GM18870 (cell line): ENCODE measurements around the gene MRNIP.

Experiments
- ATAC-seq: cut with Tn5 transposase; IDR thresholded peaks from one replicate; pipeline ENCODE4 v1.9.1; 2021; ENCODE audit warnings: moderate library complexity; ENCODE audit not compliant: unreplicated experiment

MRNIP gene

DNA sequence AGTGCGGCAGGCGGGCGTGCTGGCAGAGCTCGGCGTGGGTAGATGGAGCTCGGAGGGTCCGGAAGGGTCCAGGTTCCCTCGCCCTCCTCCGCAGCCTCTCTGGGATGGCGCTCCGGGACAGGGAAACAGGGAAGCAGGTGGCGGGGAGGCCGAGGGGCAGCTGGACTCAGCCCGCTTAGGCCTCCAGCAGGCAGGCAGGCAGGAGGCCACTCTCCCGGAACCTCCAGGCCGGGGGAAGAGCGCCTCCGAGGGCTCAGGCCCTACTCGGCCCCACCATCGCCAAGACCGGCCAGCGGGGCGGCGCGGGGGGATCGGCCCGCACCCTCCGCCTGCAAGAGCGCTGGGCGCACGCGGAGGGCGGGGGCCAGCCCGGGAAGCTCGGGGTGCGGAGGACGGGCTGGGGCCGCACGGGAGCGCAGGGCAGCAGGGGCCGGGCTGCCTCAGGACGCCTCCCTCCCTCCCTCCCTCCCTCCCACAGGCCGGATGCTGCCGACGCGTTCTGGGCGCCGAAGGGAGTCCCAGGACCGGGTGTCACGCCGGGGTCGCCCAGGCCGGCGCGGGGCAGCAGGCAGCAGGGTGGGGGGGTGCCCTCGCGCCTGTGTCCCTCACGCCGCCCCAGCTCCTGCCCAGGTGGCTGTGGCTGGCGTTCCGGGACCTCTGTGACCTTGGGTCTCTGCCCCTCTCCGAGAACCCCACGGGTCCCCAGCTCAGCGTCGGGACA lies 52.9 kb downstream of the MRNIP start:
- no peak for ATAC-seq

DNA sequence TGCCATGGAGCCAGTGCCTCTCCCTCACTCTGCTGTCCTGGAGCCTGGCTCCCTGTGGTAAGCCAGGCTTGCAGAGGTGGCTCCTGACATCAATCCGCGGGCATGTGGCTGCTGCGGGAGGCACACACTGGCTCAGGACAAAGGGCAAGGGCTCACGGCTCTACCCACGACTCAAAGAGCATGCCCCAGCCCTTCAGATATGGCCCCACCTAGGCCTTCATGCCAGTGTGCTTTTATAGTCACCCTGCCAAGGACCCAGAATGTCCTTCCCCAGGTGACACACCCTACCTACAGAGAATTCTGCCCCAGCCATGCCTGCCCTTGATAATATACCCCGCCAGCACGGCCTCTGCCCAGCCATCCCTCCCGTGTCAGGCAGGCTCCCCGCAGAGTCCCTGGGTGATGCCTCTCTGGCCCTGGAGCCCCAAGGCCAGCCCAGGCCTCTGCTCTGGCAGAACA lies 53.5 kb downstream of the MRNIP start:
- no peak for ATAC-seq

DNA sequence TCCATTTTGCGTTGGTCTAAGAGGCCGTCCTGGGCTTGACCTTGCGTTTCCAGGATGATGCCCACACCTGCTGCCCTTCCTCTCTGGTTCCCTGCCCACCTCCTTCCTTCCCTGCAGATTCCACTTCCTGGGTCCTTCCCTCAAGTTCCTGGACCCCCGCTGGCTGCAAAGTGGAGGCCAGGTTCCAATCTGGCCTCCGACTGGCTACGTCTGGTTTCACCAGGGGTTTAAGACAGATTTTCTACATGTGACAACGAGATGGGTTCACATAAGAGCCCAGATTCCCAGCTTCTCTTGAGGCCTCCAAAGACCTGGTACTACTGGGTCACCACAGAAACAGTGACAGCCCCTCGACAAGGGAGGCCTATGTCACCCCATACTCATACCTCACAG lies 54.1 kb downstream of the MRNIP start:
- no peak for ATAC-seq

DNA sequence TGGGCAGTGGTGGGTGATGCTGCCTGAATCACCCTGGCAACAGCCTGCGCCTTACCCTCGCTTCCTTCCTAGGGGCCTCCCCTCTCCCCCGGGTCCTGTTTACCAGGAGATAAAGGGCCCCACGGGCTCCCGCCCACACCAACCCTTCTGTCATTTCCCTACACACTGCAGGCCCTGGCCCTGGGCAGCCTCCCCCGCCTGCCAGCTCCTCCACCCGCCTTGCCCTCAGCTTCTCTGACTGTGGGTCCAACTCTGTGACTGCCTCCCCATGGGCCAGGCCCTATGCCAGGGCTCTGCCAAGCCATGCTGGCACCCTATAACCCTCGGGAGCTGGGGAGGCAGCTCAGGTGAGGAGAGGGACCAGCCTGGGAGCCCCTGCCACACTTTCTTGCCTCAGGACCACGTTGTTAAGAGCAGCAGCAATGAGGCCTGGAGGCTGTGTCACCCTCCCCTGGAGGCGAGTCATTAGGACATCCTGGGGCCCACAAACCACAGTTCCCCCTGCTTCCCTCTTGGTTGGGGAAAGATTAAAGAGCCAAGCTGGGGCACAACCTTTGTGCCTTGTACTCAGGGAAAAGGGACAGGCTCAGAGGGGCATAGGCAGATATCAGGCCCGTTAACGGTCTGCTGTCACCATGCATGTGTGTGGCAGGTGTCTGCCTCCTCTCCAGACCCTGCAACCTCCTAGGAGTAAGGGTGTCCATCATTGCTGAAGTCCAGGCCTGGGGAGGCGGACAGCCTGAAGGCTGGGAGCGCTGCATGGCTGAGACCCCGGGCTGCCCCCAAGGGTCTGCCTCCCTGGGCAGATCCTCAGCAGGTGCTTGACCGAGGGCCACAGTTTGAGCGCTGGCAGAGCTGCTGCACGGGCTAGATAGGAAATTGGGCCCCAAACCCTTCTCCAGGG lies 54.7 kb downstream of the MRNIP start:
- ATAC-seq: no peak

DNA sequence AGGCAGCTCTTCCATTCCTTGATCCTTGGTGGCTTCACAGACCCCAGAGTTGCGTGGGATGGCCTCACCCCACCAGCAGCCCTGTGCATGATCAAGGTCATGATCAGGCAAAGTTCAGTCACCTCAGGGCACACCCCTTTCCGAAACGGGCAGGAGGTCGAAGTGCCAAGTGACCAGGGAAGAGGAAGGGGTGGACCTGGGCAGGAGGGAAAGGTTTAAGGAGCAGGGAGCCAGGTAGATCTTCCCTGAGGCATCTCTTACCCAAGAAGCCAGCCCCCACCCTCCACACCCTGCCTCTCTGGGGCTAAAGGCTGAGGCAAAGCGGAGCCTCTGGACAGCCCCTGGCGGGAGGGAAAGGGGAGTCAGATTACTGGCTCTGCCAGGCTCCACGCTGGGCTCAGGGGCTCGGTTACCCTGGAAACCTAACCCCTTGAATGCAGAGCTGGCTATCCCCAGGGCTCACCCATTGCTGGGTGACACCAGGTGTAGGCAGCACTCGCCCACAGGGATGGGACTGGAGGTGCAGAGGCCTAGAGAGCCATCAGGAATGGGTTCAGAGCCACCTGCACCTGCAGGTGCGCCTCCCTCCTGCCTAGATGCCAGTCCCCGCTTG lies 55.6 kb downstream of the MRNIP start:
- no peak for ATAC-seq

DNA sequence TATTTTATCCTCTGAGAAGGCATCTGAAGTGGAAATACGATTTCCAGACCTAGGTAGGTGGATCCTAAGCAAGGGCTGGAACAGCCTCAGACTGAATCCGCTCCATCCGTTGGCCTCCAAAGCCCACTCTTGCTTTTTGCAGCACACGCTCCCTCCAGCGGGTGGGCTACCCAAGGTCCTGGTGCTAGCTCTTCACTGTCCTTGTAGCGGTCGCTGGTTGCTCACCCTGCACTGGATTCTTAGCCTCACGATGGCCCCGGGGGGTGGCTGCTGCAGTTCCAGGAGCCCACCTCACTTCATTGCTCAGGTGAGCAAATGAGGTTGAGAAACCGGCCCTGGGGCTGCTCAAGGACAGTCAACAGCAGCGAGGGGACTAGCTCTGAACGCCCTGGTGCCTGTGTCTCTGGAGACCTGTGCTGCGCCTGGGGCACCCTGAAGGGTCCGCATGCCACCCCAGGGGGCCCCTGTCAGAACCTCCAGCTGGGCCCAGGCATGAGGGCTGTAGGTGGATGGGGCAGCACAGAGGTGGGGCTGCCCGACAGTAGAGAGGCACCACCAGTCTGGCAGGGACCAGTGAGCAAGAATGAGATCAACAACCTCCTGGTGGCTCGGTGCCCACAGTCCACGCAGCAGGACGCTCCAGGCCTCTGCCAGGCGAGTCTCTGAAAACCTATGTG lies 56.3 kb downstream of the MRNIP start:
- no peak for ATAC-seq

DNA sequence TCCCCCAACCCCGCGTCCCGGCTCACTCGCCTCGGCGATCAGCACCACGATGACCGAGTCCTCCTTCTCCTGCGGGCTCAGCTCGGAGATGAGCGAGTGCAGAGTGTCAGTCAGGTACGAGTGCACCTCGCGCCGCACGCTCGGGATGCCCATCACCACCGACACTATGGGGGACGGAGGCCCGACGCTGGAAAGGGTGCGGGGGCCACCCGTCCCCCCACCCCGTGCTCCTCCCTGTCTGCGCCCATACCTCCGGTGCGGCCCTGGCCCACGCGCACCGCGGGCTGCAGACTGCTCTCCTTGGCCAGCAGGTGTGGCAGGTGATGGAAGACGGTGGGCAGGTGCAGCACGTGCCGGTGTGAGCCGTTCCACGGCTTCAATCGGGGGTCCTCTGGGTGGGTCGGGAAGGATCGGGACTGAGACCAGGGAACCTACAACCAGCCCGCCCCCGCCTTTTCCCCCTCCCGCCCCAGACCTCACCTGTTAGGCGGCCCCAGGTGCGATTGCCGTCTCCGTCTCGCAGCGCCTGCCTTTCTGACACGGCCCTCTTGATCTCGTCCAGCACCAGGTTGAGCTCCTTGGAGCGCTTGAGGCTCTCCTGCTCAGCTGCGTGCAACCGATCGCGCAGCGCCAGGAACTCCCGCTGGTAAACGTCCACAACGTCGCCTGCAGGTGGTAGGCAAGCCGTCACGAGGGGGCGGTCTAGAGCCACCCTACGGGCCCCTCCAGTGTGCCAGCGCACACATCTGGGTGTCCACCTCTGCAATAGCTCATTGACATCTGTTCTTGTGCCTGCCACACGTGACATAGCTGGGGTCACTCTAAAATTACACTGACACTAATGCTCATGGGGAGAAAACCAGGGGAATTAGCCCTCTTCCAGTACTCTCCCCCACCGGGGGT lies 57.1 kb downstream of the MRNIP start:
- no peak for ATAC-seq

DNA sequence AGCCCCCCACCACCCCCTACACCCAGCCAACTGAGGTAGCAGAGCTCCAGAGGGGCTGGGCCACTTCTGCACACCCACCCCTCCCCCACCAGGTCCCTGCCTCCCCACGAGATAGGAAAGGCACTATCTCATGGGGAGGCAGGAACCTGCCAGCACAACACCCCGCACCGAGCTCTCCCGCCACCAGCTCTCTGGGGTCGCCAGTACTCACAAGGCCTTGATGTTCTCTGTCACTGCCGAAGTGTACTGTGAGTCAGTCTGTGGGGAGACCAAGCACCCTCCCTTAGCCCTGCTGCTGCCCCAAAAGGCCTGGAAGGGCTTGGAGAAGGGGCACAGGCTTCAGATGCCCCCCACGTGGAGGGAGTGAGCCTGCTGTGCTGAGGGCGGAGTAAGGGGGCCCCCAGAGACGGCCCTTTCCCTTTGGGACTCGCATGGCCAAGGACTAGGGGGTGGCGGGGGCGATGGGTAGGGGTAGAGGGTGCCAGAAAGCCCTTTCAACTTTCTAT lies 57.9 kb downstream of the MRNIP start:
- ATAC-seq: no peak

DNA sequence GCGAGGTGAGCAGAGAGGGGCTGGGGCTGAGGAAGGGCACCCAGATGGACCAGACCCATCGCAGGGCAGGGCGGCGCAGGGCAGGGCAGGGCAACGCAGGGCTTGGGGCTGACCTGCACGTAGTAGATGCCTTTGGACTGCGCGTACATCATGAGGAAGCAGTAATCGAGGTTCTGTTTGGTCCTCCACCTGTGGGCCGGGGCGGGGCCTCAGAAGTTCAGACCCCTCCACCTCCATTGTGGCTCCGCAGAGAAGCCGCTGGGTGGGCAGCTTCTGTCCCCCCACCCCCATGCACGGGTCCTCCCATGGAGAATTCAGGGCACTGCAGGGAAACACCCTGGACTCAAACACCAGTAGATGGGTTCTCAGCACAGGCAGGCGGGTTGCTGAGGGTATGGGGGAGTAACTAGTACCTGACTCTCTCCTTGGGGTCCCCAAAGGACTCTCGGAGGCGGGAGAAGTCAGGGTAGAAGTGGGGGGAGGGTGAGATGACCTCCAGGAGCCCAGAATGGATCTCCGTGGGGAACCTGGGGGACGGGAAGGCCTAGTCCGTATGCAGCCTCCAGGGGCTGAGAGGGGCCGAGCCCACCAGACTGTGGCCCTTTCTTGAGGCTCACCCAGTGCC lies 58.4 kb downstream of the MRNIP start:
- ATAC-seq: no peak

DNA sequence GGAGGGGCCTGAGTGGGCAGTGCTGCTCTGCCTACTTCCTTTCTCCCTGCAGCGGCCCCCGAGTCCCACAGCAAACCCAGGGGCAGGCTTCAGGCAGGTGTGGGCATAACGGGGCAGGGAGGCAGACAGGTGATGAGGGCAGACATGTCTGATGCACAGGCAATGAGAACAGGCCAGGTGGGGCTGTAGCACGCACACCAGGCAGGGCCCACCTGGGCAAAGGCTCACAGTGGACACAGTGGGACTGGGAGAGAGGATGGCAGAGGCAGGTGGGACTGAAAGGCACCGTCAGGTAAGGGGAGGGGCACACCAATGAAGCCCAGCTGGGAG lies 59.0 kb downstream of the MRNIP start:
- ATAC-seq: no peak

DNA sequence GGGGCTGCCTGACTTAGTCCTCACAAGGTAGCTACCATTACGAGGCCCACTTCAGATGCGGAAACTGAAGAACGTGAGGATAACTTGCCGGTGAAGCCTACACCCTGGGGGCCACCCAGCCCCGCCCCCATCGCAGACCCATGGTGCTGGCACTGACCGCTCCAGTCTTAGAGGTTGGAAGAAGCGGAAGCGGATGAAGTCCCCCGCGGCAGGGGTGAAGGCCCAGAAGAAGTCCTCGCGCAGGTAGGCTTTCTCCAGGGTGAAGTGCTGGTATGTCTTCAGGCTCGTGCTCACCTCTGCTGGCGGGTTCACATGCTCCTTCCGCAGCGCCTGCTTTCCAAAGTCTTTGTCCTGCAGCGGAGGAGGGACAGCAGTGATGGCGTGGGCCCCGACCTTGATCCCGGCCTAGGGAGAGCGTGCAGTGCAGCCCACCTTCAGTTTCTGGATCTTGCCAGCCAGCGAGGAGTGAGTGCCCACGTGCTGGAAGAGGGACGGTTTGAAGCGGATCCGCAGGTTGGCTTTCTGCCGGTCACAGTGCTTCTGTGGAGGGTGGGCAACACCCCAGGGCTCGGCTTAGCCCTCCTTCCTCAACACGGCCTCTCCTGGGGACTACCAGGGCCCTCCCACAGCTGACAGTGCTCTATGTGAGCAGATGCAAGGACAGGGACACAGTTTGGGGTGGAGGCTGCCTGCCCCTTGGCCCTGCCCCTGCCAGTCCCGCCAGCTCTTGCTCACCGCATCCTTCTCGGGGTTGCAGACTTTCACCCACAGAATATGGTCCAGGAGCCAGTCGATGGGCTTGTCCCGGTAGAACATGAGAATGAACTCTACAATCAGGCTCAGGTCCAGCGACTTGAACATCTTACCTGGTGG lies 59.6 kb downstream of the MRNIP start:
- ATAC-seq: no peak

DNA sequence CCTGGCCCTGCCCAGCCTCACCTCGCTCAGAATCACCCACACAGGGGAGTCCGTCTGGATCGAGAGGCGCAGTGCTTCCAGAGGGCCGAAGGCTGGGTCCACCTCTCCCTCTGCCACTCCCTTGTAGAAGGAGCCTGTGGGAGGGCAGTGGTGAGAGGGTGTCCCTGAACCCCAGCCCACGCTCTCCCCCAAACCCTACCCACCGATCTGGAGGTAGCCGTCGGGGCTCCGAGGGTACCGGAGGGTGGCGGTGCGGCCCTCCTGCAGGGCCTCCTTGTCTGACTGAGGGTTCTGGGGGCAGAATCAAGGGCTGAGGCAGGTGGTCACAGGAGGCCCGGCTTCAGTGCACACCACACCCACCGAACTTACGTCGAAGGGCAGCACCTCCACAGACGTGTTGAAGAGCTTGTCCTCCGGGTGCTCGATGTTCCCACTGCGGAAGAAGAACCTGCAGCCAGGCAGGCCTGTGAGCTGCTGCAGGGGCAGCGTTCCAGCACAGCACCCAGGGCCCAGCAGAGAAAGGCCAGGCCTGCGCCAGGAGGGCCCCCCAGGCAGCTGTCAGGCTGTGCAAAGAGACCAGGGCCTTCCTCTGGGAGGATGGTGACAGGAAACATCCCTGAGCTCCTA lies 60.4 kb downstream of the MRNIP start:
- ATAC-seq: no peak

DNA sequence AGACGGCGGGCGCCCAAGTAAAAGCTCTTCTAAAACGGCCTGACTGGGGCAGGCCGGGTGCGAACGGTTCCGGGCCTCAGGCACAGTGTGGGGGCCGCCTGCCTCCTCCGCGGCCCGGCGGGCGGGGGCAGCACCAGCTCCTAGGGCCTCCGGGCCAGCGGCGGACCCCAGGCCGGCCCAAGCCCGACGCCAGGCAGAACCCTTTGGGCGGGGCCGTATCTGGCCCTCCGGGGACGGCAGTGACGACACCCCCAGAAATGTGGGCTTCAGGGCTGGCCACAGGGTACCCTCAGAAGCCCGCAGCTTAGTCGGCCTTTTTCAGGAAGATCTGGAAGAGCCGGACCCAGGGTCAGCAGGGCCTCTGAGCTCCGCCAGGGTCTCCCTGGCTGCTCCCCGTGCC lies 60.9 kb downstream of the MRNIP start:
- ATAC-seq: no peak

DNA sequence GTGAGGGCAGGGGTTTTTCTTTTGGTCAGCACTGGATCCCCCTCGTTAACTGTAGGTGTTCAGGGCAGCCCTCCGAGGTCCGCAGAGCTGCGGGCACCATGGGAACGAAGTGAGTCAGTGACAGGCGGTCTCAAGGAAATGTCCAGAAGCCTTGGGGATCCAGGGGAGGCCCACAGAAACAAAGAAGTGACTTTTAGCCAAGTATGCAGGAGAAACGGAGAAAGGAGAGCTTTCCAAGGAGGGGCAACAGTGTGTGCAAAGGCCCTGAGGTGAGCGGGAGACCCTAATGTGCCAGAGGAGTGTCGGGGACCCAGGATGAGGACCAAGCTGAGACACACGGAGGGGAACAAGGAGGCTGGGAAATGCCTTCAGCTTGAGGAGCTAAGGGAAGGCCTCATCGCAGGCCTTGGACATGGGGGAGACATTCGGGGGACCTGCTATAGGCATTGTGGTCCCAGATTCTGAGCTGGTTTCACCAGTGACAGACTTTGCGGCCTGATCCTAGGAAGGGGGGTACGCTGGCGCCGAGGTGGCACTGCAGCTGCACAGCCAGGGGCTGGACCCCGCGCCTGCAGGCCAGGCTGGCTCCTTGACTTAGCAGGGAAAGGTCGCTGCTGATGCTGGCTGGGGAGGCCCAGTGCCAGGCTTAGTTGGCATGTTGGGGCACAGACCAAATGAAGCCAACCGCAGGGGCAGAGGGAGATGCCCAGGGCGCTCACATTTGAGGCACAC lies 61.6 kb downstream of the MRNIP start:
- ATAC-seq: no peak

DNA sequence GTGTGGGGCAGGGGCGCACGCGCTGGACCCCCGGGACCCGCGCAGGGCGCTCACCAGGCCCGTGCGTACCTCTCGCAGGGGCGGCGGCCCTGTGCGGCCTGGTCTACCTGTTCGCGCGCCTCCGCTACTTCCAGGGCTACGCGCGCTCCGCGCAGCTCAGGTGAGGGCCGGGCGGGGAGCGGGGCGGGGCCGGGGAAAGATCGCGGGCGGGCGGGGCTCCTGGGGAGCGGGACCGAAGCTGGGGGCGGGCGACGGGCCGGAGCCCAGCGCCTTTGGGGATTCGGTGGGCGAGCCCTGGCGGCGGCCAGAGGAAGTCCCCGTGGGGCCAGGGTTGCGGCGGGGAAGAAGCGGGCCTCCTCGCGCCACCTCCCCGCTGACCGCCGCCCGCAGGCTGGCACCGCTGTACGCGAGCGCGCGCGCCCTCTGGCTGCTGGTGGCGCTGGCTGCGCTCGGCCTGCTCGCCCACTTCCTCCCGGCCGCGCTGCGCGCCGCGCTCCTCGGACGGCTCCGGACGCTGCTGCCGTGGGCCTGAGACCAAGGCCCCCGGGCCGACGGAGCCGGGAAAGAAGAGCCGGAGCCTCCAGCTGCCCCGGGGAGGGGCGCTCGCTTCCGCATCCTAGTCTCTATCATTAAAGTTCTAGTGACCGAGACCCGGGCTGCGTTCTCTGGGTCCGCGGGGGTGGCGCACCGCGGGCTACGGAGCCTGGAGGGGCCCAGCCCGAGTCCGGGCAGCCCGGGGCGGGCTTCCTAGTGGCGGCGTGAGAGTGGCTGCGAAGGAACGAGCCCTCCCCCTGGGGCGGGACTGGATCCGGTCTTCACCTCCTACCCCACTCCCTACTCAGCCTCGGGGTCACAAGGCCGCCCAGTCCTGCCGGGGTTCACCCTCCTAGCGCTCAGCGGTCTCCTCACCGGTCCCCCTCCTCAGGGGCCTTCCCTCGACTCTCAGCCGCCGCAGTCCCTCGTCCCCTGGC lies 62.5 kb downstream of the MRNIP start:
- peak; percentile 53 for ATAC-seq

DNA sequence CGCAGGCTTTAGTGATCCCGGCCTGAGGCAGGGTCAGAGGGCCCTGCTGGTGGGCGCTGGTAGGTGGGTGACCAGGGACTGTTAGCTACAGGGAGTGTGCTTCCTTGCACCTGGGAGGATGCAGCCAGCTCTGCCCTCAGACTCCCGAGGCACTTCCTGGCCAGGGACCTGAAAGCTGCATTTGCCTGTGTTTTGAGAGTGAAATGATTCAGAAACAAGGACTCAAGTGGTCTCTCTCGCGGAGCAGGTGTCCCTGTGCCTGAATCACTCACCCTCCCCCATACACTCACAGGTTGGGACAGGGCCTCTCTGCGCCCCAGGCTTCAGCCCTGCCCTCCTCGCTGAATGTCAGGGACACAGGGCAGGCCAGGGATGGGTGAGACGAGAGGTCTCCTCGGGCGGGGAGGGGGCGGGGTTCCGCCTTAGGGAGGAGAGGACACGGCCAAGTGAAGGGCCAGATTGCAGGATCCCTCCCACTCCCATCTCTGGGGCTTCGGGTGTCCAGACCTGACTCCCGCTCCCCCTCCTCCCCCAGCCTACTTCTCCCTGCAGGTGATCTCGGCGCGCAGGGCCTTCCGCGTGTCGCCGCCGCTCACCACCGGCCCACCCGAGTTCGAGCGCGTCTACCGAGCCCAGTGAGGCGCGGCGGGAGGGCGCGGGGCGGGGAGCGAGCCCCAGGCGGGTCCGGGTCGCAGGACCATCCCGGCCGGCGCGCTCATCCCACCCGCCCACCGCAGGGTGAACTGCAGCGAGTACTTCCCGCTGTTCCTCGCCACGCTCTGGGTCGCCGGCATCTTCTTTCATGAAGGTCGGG lies 63.4 kb downstream of the MRNIP start:
- no peak for ATAC-seq
